Colonic mucosa (tissue), 4 donors: ENCODE measurements around the gene TBATA. TPM values are rescaled to one million over a fixed set of nuclear protein-coding genes. Genes with fewer than 3 reads are reported as not detected.
"Not testable (repeated sequence)": the region's sequence is repeated elsewhere in the genome, so short reads cannot be mapped to it uniquely, and the experiment has no call there.

Source experiments
- DNase-seq: peaks from one replicate; pipeline ENCODE4 v3.0.0-alpha.2; 2020
- H3K27ac ChIP-seq: fragments of 200-600 bp; one replicate; pipeline ENCODE4 v1.8.0; 2021
- H3K27me3 ChIP-seq: fragments of 200-600 bp; one replicate; pipeline ENCODE4 v1.8.0; 2021
- H3K36me3 ChIP-seq: fragments of 200-600 bp; one replicate; pipeline ENCODE4 v1.8.0; 2021
- H3K4me1 ChIP-seq: fragments of 200-600 bp; one replicate; pipeline ENCODE4 v1.8.0; 2021; ENCODE audit warnings: mild to moderate bottlenecking
- H3K4me3 ChIP-seq: fragments of 200-600 bp; one replicate; pipeline ENCODE4 v1.8.0; 2021
- H3K9ac ChIP-seq, 2 donors: one replicate each; pipeline ENCODE4 v1.7.0; 2013; ENCODE audit warnings: control low read depth in 2 of 2, low read depth in 2 of 2, low read length in 2 of 2
- H3K9me3 ChIP-seq: fragments of 200-600 bp; one replicate; pipeline ENCODE4 v1.8.0; 2021
- intact Hi-C: fragments of 100-400 bp; cut with DNase I; formaldehyde crosslinking; loops from one replicate; pipeline ENCODE4 v1.14.1; 2022
- total RNA-seq, 2 donors: library from RNA; stranded (reverse); fragmentation: NEBNext Ultra II Directional in 1 of 2; extraction: Animal tissue kit (Norgen Biotek cat#: 25700) in 1 of 2; gene quantifications; one replicate each; pipeline ENCODE4 v1.2.1, GENCODE V29; 2021
- TF ChIP-seq, protein P1 (sequence below): fragments of 200-600 bp; IDR thresholded peaks from one replicate; pipeline ENCODE4 v1.8.0; 2022; ENCODE audit warnings: antibody characterized with exemption, mild to moderate bottlenecking
- donor health status: healthy.
- donor health status: DM: no; HTN: no; CAD: no.
- donor health status: DM: no; HTN: no; CAD: no.

TBATA gene
- total RNA-seq, 2 donors from 2014 or later: not detected

DNA sequence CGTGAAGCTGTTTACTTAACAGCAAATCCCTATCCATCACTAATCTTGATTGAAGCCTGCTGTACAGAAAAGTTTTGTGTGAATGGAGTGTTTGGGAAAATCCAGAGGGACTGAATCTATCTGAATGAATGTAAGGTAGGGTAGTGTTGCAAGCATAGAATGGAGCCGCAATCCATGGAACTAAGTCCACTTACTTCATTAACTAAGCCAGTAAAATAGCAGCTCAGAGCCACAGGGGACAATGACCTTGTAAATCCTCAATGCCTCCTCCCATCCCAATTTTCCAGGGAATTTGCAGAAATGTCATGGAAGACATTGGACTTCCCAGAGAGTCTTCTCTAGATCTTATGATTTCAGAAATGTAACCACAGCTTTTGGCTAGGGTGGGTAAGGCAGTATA is 15.2 kb downstream of the TBATA start:
- TF ChIP-seq, protein P1, sequence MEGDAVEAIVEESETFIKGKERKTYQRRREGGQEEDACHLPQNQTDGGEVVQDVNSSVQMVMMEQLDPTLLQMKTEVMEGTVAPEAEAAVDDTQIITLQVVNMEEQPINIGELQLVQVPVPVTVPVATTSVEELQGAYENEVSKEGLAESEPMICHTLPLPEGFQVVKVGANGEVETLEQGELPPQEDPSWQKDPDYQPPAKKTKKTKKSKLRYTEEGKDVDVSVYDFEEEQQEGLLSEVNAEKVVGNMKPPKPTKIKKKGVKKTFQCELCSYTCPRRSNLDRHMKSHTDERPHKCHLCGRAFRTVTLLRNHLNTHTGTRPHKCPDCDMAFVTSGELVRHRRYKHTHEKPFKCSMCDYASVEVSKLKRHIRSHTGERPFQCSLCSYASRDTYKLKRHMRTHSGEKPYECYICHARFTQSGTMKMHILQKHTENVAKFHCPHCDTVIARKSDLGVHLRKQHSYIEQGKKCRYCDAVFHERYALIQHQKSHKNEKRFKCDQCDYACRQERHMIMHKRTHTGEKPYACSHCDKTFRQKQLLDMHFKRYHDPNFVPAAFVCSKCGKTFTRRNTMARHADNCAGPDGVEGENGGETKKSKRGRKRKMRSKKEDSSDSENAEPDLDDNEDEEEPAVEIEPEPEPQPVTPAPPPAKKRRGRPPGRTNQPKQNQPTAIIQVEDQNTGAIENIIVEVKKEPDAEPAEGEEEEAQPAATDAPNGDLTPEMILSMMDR: no peak
- intact Hi-C loops: no loop called here
- no peak for DNase-seq

GRCh38 chr10:70769121-70769520 is 16.1 kb downstream of the TBATA start:
- Histone ChIP-seq H3K27ac (no peak overlapping the region), H3K9ac (no peak overlapping the region), H3K4me3 (no peak overlapping the region), H3K4me1 (no peaks in the 10 kb centered on the region), H3K9me3 (no peaks in the 10 kb centered on the region), H3K27me3 (no peaks in the 10 kb centered on the region), H3K36me3 (no peaks in the 10 kb centered on the region)
- intact Hi-C loops: no loop called here
- TF ChIP-seq, protein P1: no peak
- DNase-seq: no peak

More for the DNA sequence above, 15.2 kb downstream of the TBATA start:
- no peaks in the 10 kb centered on the region for H3K36me3 ChIP-seq
- no peaks in the 10 kb centered on the region for H3K4me1 ChIP-seq
- no peaks in the 10 kb centered on the region for H3K27me3 ChIP-seq
- no peak overlapping the region for H3K9ac ChIP-seq
- no peaks in the 10 kb centered on the region for H3K9me3 ChIP-seq
- no peak overlapping the region for H3K4me3 ChIP-seq
- H3K27ac ChIP-seq: no peak overlapping the region

- H3K9ac ChIP-seq, H3K4me3 ChIP-seq, H3K27ac ChIP-seq, H3K27me3 ChIP-seq, DNase-seq, H3K36me3 ChIP-seq, intact Hi-C loops, H3K4me1 ChIP-seq, H3K9me3 ChIP-seq: not testable (repeated sequence)
Observed at GRCh38 chr10:70768026-70768685, 17.0 kb downstream of the TBATA start.

DNA sequence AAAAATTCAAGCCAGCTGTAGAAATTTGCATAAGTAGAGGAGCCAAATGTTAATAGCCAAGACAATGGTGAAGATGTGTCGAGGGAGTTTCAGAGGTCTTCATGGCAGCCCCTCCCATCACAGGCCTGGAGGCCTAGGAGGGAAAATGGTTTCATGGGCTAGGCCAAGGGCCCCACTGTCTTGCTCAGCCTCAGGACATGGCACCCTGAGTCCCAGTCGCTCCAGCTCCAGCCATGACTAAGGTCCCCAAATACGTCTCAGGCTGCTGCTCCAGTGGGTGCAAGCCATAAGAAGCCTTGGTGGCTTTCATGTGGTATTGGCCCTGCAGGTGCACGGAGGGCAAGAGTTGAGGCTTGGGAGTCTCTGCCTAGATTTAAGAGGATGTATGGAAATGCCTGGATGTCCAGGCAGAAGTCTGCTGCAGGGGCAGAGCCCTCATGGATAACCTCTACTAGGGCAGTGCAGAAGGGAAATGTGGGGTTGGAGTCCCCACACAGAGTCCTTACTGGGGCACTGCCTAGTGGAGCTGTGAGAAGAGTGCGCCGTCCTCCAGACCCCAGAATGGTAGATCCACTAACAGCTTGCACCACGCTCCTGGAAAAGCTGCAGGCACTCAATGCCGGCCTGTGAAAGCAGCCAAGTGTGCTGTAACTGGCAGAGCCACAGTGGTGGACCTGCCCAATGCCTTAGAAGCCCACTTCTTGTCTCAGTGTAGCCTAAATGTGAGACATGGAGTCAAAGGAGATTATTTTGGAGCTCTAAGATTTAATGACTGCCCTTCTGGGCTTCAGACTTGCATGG is 19.2 kb downstream of the TBATA start:
- no peaks in the 10 kb centered on the region for H3K27me3 ChIP-seq
- TF ChIP-seq, protein P1: no peak
- no peak overlapping the region for H3K27ac ChIP-seq
- no peaks in the 10 kb centered on the region for H3K9me3 ChIP-seq
- no peak for DNase-seq
- no peak overlapping the region for H3K4me3 ChIP-seq
- no peaks in the 10 kb centered on the region for H3K36me3 ChIP-seq
- H3K4me1 ChIP-seq: no peaks in the 10 kb centered on the region
- H3K9ac ChIP-seq: no peak overlapping the region
- intact Hi-C loops: no loop called here

- Histone ChIP-seq H3K9ac (no peak overlapping the region), H3K9me3 (no peaks in the 10 kb centered on the region), H3K4me1 (no peaks in the 10 kb centered on the region), H3K27ac (no peak overlapping the region), H3K4me3 (no peak overlapping the region), H3K27me3 (no peaks in the 10 kb centered on the region), H3K36me3 (no peaks in the 10 kb centered on the region)
- DNase-seq: no peak
- intact Hi-C loops: no loop called here
- TF ChIP-seq, protein P1: no peak
Observed at GRCh38 chr10:70763567-70763966, 21.6 kb downstream of the TBATA start.
